IPS-15b (cell line): ENCODE measurements around the gene KRTDAP.

ENCODE experiments used
- H3K27me3 ChIP-seq: one replicate; pipeline ENCODE4 v1.6.1; 2013; ENCODE audit warnings: low read length; ENCODE audit not compliant: control insufficient read depth, insufficient read depth
- H3K36me3 ChIP-seq: one replicate; pipeline ENCODE4 v1.6.1; 2013; ENCODE audit warnings: low read length; ENCODE audit not compliant: control insufficient read depth, insufficient read depth
- H3K4me1 ChIP-seq: one replicate; pipeline ENCODE4 v1.6.1; 2013; ENCODE audit warnings: mild to moderate bottlenecking, low read length; ENCODE audit not compliant: control insufficient read depth, insufficient read depth
- H3K4me3 ChIP-seq: one replicate; pipeline ENCODE4 v1.5.1; 2013; ENCODE audit warnings: low read depth, low read length
- H3K9ac ChIP-seq: one replicate; pipeline ENCODE4 v1.6.1; 2013; ENCODE audit warnings: low read depth, mild to moderate bottlenecking, low read length
- H3K9me3 ChIP-seq: one replicate; pipeline ENCODE4 v1.6.1; 2013; ENCODE audit warnings: mild to moderate bottlenecking, low read length; ENCODE audit not compliant: control insufficient read depth, insufficient read depth

Gene KRTDAP

DNA sequence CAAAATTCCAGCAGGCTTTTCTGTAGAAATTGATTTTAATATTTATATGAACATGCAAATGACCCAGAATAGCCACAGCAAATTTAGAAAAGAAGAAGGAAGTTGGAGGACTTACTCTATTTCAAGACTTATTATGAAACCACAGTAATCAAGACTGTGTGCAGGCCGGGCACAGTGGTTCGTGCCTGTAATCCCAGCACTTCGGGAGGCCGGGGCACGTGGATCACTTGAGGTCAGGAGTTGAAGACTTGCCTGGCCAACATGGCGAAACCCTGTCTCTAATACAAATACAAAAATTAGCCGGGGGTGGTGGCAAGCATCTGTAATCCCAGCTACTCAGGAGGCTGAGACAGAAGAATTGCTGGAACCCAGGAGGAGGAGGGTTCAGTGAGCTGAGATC, 48.2 kb downstream of the KRTDAP start:
- Histone ChIP-seq H3K4me1 (no peaks in the 10 kb centered on the region), H3K4me3 (no peak overlapping the region), H3K36me3 (no peaks in the 10 kb centered on the region), H3K27me3 (no peaks in the 10 kb centered on the region), H3K9me3 (no peaks in the 10 kb centered on the region), H3K9ac (no peak overlapping the region)

DNA sequence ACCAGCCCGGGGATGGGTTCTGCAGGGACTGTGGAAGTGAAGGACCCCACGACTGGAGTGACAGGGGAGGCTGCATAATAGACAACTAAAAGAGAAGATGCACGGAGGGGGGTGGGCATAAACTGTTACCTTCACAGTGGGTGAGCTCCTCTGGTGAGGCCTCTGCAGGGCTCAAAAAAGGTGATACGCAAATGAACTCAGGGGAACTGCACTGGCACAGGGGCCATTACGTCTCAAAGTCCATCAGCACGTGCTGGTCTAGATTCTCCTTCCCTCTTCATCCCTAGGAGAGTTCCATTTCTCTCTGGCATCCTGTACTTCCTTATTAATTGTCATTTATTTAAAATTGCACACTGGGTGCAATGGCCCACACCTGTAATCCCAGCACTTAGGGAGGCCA, 50.3 kb downstream of the KRTDAP start:
- Histone ChIP-seq H3K27me3 (no peaks in the 10 kb centered on the region), H3K36me3 (no peaks in the 10 kb centered on the region), H3K4me3 (no peak overlapping the region), H3K4me1 (no peaks in the 10 kb centered on the region), H3K9ac (no peak overlapping the region), H3K9me3 (no peaks in the 10 kb centered on the region)

DNA sequence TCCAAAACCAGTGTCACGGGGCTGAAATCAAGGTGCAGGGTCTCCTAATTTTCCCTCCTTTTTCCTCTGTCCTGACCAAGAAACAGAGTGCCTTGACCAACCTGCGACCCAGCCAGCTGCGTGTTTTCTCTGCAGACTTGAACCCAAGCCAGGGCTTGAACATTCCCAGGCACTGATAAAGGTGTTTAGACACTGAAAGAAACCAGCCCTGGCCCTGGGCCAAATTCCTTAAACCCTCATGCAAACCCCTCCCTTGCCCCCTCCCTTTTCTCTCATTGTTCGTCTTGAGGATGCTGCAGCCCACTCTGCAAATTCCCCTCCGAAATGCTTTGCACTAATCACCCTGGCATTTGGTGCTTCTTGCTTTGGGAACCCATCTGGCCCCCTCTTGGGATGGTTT, 51.7 kb downstream of the KRTDAP start:
- H3K4me1 ChIP-seq, result no peaks in the 10 kb centered on the region
- H3K4me3 ChIP-seq, result no peak overlapping the region
- H3K9ac ChIP-seq, result no peak overlapping the region
- no peaks in the 10 kb centered on the region for H3K9me3 ChIP-seq
- no peaks in the 10 kb centered on the region for H3K36me3 ChIP-seq
- H3K27me3 ChIP-seq, result no peaks in the 10 kb centered on the region

DNA sequence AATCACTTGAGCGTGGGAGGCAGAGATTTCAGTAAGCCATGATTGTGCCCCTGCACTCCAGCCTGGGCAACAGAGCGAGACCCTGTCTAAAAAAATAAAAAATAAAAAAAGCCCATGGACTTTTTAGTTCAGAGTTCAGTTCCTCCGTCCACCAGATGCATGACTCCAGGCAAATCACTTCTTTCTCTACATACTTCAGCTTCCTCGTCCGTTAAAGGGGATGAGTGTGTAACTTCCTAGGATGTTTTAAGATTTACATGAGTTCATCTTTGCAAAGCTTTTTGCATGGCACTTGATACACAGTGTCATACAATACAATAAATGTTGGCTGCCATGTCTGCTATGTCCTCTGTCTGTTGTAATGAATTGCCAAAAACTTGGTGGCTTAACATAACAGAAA, 52.2 kb downstream of the KRTDAP start:
- H3K27me3 ChIP-seq, result no peaks in the 10 kb centered on the region
- H3K9me3 ChIP-seq, result no peaks in the 10 kb centered on the region
- H3K9ac ChIP-seq, result no peak overlapping the region
- no peak overlapping the region for H3K4me3 ChIP-seq
- no peaks in the 10 kb centered on the region for H3K36me3 ChIP-seq
- no peaks in the 10 kb centered on the region for H3K4me1 ChIP-seq

DNA sequence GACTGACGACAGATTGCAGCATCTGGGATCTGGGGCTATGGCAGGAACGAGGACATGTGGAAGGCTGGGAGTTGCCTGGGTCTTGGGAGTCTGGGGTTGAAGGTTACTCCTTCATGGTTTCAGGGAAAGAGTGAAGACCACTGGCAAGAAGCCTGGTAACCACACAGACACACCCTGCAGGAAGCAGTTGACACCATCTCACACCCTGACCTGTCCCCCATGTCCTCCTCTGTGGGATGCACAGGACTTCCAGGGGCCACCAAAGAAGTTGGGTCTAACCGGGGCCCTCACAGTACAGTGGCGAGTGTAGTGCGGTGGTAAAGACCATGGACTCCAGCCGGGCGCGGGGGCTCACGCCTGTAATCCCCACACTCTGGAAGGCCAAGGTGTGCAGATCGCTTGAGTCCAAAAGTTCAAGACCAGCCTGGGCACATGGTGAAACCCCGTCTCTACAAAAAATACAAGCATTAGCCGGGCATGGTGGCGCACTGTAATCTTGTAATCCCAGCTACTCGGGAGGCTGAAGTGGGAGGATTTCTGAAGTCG, 52.8 kb downstream of the KRTDAP start:
- Histone ChIP-seq H3K9ac (no peak overlapping the region), H3K9me3 (no peaks in the 10 kb centered on the region)

More for the DNA sequence above, 52.8 kb downstream of the KRTDAP start:
- no peak overlapping the region for H3K4me3 ChIP-seq
- no peaks in the 10 kb centered on the region for H3K27me3 ChIP-seq
- no peaks in the 10 kb centered on the region for H3K36me3 ChIP-seq
- H3K4me1 ChIP-seq, result no peaks in the 10 kb centered on the region
